ENCODE results near the gene SORBS2.

DNA sequence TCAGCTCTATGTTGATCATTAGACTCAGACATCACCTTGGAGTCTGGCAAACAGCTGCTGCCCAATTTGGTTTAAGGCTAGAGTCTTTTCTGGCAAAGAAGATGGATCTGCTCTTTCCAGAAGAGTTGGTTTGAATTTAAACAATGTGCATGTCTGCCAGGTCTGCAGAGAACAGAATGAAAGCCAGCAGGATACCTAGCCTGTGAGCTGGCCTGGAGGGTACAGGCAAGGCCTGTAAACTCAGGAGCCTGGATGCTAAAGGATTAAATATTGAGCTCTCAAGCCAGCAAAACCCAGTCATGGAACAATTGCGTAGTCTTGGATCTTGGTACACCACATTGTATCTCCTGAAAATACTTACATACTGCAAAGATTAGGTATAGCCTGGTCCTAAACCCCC lies 261.1 kb downstream of the SORBS2 start:
- TF ChIP-seq KDM1A (IDR thresholded peaks at IDR 0.05; ENCODE audit: borderline replicate concordance, low read length) = no peak
- no peak for TF ChIP-seq POLR2A (IDR thresholded peaks at IDR 0.05; ENCODE audit: control extremely low read depth in 1 of 2, low read depth in 2 of 2, low read length in 2 of 2)
